ENCODE data around the gene B3GNT4.

DNA sequence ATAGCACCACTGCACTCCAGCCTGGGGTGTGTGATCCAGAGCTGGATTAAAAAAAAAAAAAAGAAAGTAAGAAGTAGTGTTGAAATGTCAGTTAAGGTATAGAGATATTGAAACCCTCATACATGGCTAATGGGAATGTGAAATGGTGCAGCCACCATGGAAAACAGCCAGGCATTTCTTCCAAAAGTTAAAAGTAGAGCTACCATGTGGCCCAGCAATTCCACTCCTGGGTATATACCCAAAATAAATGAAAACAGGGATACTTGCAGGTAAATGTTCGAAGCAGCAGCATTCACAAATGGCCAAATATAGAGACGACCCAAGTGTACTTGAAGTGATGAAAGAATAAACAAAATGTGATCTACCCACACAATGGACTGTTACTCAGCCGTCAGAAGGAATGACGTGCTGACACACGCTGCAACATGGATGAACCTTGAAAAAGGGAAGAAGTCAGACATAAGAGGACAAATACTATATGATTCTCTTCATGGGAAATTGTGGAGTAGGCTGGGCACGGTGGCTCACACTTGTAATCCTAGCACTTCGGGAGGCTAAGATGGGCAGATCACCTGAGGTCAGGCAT, 44.7 kb upstream of the B3GNT4 start:
- TF ChIP-seq, protein P1, sequence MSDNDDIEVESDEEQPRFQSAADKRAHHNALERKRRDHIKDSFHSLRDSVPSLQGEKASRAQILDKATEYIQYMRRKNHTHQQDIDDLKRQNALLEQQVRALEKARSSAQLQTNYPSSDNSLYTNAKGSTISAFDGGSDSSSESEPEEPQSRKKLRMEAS (IDR thresholded peaks at IDR 0.05; ENCODE audit: low read depth, low read length), result no peak
- TF ChIP-seq, protein P2, sequence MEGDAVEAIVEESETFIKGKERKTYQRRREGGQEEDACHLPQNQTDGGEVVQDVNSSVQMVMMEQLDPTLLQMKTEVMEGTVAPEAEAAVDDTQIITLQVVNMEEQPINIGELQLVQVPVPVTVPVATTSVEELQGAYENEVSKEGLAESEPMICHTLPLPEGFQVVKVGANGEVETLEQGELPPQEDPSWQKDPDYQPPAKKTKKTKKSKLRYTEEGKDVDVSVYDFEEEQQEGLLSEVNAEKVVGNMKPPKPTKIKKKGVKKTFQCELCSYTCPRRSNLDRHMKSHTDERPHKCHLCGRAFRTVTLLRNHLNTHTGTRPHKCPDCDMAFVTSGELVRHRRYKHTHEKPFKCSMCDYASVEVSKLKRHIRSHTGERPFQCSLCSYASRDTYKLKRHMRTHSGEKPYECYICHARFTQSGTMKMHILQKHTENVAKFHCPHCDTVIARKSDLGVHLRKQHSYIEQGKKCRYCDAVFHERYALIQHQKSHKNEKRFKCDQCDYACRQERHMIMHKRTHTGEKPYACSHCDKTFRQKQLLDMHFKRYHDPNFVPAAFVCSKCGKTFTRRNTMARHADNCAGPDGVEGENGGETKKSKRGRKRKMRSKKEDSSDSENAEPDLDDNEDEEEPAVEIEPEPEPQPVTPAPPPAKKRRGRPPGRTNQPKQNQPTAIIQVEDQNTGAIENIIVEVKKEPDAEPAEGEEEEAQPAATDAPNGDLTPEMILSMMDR (IDR thresholded peaks at IDR 0.05; ENCODE audit: low read depth, low read length), result no peak
- TF ChIP-seq POLR2A (IDR thresholded peaks at IDR 0.05; ENCODE audit: extremely low read depth, insufficient read length), result no peak
- no peak for TF ChIP-seq MYC (IDR thresholded peaks at IDR 0.05; ENCODE audit: low read depth, low read length)
